Measurements from ENCODE around the gene CNTNAP2.
A peak's percentile ranks its signal among the peaks of the same experiment; 100 is the strongest.
"Not testable (repeated sequence)": the region's sequence is repeated elsewhere in the genome, so short reads cannot be mapped to it uniquely, and the experiment has no call there.

CNTNAP2 gene

DNA sequence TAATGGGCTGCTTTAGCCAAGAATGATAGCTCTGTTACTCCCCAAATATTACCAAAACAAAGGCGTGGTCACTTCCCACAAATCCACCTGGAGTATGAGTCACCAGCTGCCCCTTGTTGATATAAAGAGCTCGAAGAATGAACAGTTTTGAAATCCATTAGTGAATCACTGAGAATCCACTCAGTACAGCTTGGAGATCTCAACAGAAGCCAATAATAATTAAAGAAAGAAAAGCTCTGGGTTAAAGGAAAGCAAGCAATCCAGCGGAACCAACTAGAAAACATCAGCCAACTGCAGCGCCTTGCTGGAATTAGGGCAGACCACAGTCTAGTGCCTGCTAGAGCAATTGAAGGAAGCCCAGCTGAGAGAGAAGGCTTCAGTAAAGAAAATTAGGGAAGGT is 1897.9 kb downstream of the CNTNAP2 start:
- FAIRE-seq, result no peak

GRCh38 chr7:148017126-148017525 is 1900.5 kb downstream of the CNTNAP2 start:
- FAIRE-seq, result peak; percentile 48

DNA sequence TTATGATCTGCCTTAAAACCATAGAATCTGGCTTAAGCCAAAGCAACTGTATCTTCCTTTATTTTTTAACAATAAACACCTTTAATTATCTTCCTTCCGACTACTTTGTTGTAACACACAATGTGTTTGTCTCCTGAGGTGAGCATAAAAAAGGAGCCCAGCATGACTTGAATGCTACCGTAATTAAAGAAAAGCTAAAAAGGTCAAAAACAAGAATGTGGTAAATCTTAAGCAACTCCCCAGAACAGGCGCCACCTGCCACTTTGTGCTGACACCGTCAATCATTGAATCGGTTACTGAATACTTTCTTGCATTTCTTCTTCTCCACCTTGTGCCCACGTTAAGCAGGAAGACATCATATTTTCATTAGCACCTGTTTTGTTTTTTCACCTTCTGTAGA is 1904.1 kb downstream of the CNTNAP2 start:
- no peak for FAIRE-seq

- FAIRE-seq, result no peak
Observed at GRCh38 chr7:148021507-148022045, 1905.0 kb downstream of the CNTNAP2 start.

DNA sequence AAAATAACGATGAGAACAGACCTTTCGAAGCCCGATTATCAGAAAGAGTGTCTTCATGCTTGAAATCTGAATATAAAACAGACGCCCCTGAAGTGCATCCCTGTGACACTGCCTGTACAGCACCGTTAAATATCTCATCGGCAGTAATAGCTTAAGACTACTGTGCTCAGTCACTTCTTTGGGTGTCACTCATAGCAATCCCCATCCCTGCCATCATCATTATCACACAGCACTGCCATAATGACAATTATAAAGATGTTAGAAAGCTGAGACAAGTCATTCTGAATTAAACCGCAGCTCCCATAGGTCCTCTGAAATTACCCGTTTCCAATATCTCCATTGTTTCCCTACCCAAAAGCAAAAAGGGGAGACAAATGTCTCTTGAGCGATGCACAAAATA is 1906.2 kb downstream of the CNTNAP2 start:
- FAIRE-seq, result no peak

DNA sequence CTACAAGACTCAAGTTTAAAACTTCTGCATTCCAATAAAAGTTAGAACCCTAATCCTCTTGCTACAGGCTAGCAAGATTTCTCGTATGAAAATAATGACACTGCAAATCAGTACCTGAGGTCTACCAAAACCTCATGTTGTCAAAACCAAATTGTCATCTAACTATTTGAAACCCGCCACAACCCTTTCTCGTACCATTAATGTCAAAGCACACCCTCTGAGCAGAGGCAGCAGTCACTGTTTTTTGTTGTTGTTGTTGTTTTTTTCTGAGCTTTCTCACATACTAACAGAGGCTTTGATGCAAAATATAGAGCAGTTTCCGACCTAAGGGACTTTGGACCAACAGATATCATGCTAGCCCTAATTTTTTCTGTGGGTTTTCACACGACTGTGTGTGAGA is 1910.1 kb downstream of the CNTNAP2 start:
- FAIRE-seq, result no peak

DNA sequence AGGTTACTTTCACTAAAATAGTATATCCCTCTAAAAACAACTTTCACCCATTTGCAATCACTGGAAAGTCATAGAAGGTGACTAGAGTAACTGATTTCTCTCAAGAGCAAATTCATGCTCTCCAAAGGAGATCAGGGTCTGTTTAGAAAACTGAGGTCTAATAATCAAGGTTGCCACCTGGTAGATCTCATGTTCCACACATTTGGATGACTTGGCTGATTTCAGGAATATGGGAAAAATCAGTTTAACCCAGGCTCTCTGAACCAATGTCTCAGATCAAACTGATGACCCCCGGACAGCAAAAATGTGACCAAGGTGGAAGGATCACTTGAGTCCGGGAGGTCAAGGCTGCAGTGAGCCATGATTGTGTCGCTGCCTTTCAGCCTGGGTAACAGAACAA is 1911.6 kb downstream of the CNTNAP2 start:
- FAIRE-seq, result no peak

DNA sequence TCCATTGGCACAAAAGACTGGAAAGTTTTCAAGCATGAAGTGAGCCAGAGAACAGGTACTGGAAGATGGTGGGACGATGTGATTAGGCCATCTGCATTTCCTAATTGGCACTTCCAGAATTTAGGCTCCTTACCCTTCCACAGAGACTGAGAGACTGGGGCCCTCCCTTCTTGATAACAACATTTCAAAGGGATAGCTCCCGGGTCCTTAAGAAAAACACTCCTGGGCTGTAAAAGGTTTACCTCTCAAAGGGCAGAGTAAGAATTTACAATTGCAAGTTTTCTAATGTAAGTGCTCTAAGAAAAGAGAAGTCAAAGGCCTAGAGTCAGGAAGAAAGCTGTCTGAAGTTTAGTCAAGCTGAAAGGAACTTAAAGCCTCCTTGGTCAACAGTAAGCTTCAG is 1914.4 kb downstream of the CNTNAP2 start:
- FAIRE-seq, result no peak

DNA sequence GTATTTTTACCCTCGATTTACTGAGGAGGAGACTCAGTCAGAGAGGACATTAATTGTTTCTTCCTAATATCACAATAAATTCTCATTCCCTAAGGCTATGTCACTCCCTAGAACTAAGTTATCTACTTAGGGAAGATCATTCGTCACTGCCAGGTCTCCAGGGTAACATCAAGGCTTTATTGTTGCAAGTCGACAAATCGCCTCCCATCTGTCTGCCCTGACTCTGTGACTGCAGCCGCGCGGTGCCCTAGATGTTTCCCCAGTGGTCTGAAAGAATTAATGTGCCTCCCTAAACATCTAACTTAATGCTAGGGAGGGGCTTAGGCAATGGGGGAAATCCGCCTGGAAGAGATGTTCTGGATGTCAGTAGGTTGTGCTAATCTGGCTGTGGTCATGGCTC is 1915.2 kb downstream of the CNTNAP2 start:
- no peak for FAIRE-seq

- FAIRE-seq, result no peak
Observed at GRCh38 chr7:148035950-148036349, 1919.3 kb downstream of the CNTNAP2 start.

DNA sequence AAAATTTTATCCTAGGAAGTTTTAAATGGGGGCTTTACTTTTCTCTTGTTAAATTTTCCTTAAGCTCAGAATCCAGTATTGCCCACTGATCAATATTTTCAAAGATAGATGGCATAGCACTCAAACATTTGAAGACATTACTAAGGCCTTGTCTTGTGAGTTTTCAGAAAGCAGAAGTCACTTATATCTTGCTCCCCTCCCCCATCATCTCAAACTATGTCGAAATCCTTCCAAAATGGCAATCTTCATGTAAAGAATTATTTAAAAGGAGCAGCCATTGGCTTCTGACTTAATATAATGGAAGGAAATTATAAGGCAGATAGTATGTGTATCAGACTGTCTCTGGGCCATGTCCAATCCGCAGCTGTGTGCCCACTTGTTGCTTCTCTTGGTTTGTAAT is 1920.4 kb downstream of the CNTNAP2 start:
- FAIRE-seq, result no peak

DNA sequence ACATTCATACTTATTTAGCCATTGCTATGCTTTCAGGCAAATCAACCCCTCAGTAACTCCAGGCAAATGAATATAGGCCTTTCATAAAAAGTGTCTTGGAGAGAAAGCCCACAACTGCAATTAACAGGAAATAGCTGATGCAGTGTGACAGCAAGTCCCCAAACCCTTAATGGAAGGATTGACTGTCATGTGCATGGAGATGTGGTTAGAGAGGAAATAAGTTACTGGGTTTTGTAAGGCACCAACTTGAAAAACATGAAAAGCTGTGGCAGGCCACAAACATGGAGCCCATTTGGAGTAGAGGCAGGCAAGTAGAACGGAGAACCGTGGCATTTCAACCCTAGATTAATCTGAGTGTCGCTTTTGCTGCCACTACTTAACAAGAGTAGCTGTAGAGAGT is 1924.6 kb downstream of the CNTNAP2 start:
- no peak for FAIRE-seq

GRCh38 chr7:148042935-148043631 is 1926.5 kb downstream of the CNTNAP2 start:
- FAIRE-seq, result no peak

GRCh38 chr7:148044173-148044572 is 1927.6 kb downstream of the CNTNAP2 start:
- FAIRE-seq, result no peak

DNA sequence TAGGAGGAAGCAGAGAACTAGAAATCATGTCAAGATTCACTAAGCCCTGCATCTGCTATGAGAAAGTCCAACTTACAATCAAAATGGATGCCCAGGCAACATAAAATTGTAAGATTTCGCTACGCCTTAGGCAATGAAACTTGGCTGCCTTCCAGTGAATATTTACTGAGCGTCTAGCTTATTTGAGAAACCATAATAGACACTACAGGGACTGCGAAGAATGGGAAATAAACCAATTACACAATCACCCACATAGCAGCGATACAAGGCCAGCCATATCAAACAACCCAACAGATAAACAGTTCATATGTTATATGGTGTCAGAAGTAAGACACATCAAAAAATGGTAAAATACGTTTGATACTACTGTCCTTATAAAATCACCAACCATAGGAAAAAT is 1928.9 kb downstream of the CNTNAP2 start:
- FAIRE-seq, result no peak

DNA sequence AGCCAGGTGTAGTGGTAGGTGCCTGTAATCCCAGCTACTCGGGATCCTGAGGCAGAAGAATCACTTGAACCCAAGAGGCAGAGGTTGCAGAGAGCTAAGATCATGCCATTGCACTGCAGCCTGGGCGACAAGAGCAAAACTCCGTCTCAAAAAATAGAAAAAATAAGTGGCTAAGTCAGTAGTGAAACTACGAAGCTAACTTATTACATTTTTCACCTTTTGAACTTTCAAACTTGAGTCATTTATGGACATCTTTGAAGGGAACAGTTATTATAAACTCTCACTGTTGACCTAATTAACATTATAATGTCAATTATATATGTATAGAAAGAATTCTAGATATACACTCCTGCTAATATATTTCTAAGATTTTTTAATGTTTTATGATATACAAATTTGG is 1932.5 kb downstream of the CNTNAP2 start:
- FAIRE-seq, result peak; percentile 70

DNA sequence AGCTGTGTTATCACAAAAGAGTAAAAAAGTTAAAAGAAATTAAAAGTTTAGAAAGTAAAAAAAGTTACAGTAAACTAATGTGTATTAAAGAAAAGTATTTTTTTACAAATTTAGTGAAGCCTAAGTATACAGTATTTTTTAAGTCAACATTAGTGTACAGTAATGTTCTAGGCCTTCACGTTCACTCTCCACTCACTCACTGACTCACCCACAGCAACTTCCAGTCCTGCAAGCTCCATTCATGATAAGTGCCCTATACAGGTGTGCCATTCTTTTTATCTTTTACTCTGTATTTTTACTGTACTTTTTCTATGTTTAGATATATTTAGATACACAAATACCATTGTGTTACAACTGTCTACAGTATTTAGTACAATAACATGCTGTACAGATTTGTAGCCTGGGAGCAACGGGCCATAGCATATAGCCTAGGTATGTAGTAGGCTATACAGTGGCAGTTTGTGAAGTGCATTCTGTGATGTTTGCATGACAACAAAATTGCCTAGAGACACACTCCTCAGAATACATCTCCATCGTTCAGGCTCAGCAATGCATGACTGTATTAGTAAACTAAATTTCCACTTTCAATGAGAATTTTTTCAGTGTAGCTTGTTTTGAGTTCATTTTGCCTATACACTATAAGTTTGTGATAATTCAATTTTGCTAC is 1934.0 kb downstream of the CNTNAP2 start:
- FAIRE-seq, result peak; percentile 58

GRCh38 chr7:148056406-148056805 is 1939.8 kb downstream of the CNTNAP2 start:
- no peak for FAIRE-seq

GRCh38 chr7:148058092-148058491 is 1941.5 kb downstream of the CNTNAP2 start:
- FAIRE-seq, result no peak

DNA sequence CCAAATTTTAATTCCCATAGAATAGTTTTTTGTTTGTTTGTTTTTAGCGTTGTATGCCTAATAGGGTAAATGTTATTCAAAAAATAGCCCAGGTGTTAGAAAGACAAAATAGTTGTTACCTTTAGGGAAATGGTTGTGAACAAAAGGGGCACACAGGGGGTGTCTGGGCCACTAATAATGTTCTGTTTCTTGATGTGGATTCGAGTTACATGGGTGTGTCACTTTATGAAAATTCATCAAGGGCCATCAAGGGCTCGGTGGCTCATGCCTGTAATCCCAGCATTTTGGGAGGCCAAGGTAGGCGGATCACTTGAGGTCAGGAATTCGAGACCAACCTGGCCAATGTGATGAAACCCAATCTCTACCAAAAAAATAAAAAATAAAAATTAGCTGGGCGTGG is 1942.2 kb downstream of the CNTNAP2 start:
- no peak for FAIRE-seq

DNA sequence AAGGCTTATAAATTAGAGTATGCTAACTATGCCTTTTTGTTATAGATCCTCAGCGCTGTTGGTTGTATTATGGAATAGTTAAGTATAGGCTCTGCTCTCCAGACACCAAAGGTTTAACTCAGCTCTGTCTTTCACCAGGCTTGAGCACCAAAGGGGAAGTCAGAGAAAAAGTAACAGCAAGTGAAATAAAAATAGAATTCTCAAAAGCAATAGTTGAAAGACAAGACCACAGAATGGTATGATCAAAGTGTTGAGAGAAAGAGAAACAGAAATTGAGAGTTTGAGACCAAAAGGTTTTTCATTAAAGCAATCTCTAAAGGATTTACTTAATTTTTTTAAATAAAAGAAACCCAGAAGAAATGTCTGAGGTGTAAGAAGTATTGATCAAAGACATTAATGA is 1944.1 kb downstream of the CNTNAP2 start:
- no peak for FAIRE-seq

DNA sequence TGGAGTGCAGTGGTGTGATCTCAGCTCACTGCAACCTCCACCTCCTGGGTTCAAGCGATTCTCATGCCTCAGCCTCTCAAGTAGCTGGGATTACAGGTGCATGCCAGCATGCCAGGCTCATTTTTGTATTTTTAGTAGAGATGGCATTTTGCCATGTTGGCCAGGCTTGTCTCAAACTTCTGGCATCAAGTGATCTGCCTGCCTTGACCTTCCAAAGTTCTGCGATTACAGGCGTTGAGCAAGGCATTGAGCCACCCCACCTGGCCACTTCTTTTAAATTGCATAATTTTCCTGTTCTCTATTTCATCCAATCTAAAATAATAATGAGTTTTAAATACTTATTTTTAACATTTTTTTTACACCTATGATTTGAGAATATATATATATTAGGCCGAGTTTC is 1961.5 kb downstream of the CNTNAP2 start:
- not testable (repeated sequence) for FAIRE-seq

DNA sequence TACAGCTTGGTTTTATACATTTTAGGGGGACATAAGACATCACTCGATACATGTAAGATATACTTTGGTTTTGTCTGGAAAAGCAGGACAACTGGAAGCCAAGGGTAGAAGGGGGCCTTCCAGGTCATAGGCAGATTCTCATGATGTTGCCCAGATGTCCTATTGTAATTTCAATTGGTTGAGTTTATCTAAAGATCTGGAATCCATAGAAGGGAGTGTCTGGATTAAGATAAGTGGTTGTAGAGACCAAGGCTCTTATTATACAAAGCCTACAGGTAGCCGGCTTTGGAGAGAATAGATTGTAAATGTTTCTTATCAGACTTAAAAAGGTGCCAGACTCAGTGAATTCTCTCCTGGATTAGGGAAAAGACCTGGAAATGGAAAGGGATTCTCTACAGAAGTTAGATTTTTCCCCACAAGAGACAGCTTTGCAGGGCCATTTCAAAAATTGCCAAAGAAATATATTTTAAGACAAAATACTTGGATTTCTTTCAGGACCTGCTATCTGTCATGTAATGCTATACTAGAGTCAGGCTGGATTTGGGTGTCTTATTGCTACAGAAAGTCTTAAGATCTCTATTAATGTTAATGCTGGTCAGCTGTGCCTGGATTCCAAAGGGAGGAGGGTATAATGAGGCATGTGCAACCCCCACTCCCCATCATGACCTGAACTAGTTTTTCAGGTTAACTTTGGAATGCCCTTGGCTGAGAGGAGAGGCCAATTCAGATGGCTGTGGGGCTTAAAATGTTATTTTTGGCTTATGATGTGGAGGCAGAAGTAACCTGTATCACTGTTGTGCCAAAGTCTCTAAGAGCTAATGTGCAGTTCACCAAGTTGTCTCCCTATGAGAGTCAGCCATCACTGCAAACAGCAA is 1962.8 kb downstream of the CNTNAP2 start:
- FAIRE-seq, result no peak

- no peak for FAIRE-seq
Observed at GRCh38 chr7:148083448-148083847, 1966.8 kb downstream of the CNTNAP2 start.
